HG02943 (cell line): ENCODE measurements around the gene KIF1A.

Source experiments
- ATAC-seq: cut with Tn5 transposase; IDR thresholded peaks from one replicate; pipeline ENCODE4 v1.9.1; 2021; ENCODE audit warnings: mild to moderate bottlenecking, low read depth, moderate library complexity; ENCODE audit not compliant: unreplicated experiment

Gene KIF1A

GRCh38 chr2:240821429-240821778 lies 1.4 kb upstream of the KIF1A start:
- no peak for ATAC-seq

GRCh38 chr2:240820607-240821428 lies 799 bp upstream of the KIF1A start:
- ATAC-seq = no peak

- ATAC-seq = no peak
Measured at GRCh38 chr2:240819126-240819857, 727 bp downstream of the KIF1A start.

GRCh38 chr2:240818293-240819125 lies 1.5 kb downstream of the KIF1A start:
- ATAC-seq = no peak

- ATAC-seq = no peak
Measured at GRCh38 chr2:240817496-240818292, 2.3 kb downstream of the KIF1A start.

- no peak for ATAC-seq
Measured at GRCh38 chr2:240816584-240817495, 3.2 kb downstream of the KIF1A start.

- no peak for ATAC-seq
Measured at GRCh38 chr2:240815761-240816583, 4.0 kb downstream of the KIF1A start.

- no peak for ATAC-seq
Measured at GRCh38 chr2:240814946-240815760, 4.9 kb downstream of the KIF1A start.

- no peak for ATAC-seq
Measured at GRCh38 chr2:240814280-240814679, 5.7 kb downstream of the KIF1A start.

- no peak for ATAC-seq
Measured at GRCh38 chr2:240813231-240813921, 6.6 kb downstream of the KIF1A start.

GRCh38 chr2:240812721-240813120 lies 7.3 kb downstream of the KIF1A start:
- no peak for ATAC-seq

- no peak for ATAC-seq
Measured at GRCh38 chr2:240812301-240812680, 7.7 kb downstream of the KIF1A start.

GRCh38 chr2:240811346-240812300 lies 8.4 kb downstream of the KIF1A start:
- ATAC-seq = no peak

GRCh38 chr2:240810621-240811020 lies 9.4 kb downstream of the KIF1A start:
- no peak for ATAC-seq

- ATAC-seq = no peak
Measured at GRCh38 chr2:240810199-240810598, 9.8 kb downstream of the KIF1A start.

- no peak for ATAC-seq
Measured at GRCh38 chr2:240809276-240809675, 10.7 kb downstream of the KIF1A start.
